Endothelial cell of umbilical vein (primary cell): ENCODE data around the gene MED7. TPM values are rescaled to one million over a fixed set of nuclear protein-coding genes. Genes with fewer than 3 reads are reported as not detected.

ENCODE experiments used
- BruUV-seq: library from RNA; stranded (reverse); fragments of 400-500 nt; replicated peaks from 2 replicates; lab custom pipeline; 2021; lab: Mats Ljungman, UMichigan
- CTCF ChIA-PET: fragments of 300-600, 350-600 bp; sonication (Branson Sonifier 250); formaldehyde crosslinking; loops from one replicate; lab custom pipeline; 2021; ENCODE audit warnings: antibody characterized with exemption, inconsistent platforms; lab: Charles Lee
- POLR2A ChIA-PET: fragments of 300-600, 350-600 bp; sonication (Branson Sonifier 250); formaldehyde crosslinking; loops from one replicate; lab custom pipeline; 2021; ENCODE audit warnings: antibody characterized with exemption, inconsistent platforms; lab: Charles Lee
- DNase-seq: peaks from one replicate; pipeline ENCODE4 v3.0.0-alpha.2; 2011; ENCODE audit warnings: low read depth, low spot score
- FAIRE-seq: peaks from 2 replicates; lab custom pipeline; 2011; peaks lifted over from hg19 to GRCh38; lab: Jason Lieb, UNC
- H2AFZ ChIP-seq: 2 replicates; pipeline ENCODE4 v1.6.0; 2012; ENCODE audit warnings: low read depth, low read length, control low read depth, inconsistent platforms
- H3K27ac ChIP-seq: 2 replicates; pipeline ENCODE4 v1.5.1; 2011; ENCODE audit warnings: low read depth, mild to moderate bottlenecking, control low read depth, low read length, moderate library complexity; ENCODE audit not compliant: insufficient read depth
- H3K27me3 ChIP-seq, 2 experiments: 2 replicates each; pipeline versions ENCODE4 v1.6.0 to v1.6.1; 2011; ENCODE audit warnings: low read length in 2 of 2, mixed read lengths in 1 of 2; ENCODE audit not compliant: control insufficient read depth in 2 of 2, insufficient read depth in 2 of 2
- H3K36me3 ChIP-seq, 2 experiments: 2 replicates in 1 of 2; 3 replicates in 1 of 2; pipeline ENCODE4 v1.5.1; 2011; ENCODE audit warnings: low read length in 2 of 2, mild to moderate bottlenecking in 1 of 2, moderate library complexity in 1 of 2; ENCODE audit not compliant: control insufficient read depth in 2 of 2, insufficient read depth in 2 of 2; ENCODE audit errors: extremely low read depth in 1 of 2
- H3K4me1 ChIP-seq: 3 replicates; pipeline ENCODE4 v1.5.1; 2011; ENCODE audit warnings: mild to moderate bottlenecking, low read length; ENCODE audit not compliant: control insufficient read depth, insufficient read depth; ENCODE audit errors: extremely low read depth
- H3K4me2 ChIP-seq: 2 replicates; pipeline ENCODE4 v1.6.1; 2011; ENCODE audit warnings: low read length, control low read depth, mixed read lengths; ENCODE audit not compliant: insufficient read depth
- H3K4me3 ChIP-seq, 3 experiments: fragments of 200-600 bp in 1 of 3; sonication (generic), shearing (Covaris generic) in 1 of 3; replicated peaks in 1 of 3; 2 replicates each; pipeline ENCODE4 v1.5.1; 2011 to 2016; ENCODE audit warnings: control low read depth in 3 of 3, low read length in 3 of 3, mild to moderate bottlenecking in 2 of 3, inconsistent platforms in 1 of 3, low read depth in 1 of 3, moderate library complexity in 1 of 3; ENCODE audit not compliant: insufficient read depth in 1 of 3
- H3K79me2 ChIP-seq: 2 replicates; pipeline ENCODE4 v1.6.0; 2012; ENCODE audit warnings: low read length, inconsistent platforms; ENCODE audit not compliant: control insufficient read depth, insufficient read depth
- H3K9ac ChIP-seq: replicated peaks from 2 replicates; pipeline ENCODE3; 2011; ENCODE audit warnings: low read length, control low read depth; ENCODE audit not compliant: insufficient read depth; ENCODE audit errors: extremely low read depth
- H3K9me1 ChIP-seq: replicated peaks from 3 replicates; pipeline ENCODE4 v1.6.0; 2011; ENCODE audit warnings: mild to moderate bottlenecking, low read length; ENCODE audit not compliant: control insufficient read depth, insufficient read depth; ENCODE audit errors: extremely low read depth
- H3K9me3 ChIP-seq: replicated peaks from 2 replicates; pipeline ENCODE4 v1.5.1; 2012; ENCODE audit warnings: low read length, inconsistent platforms; ENCODE audit not compliant: control insufficient read depth, insufficient read depth
- H4K20me1 ChIP-seq: replicated peaks from 2 replicates; pipeline ENCODE3; 2011; ENCODE audit warnings: mild to moderate bottlenecking, low read length; ENCODE audit not compliant: control insufficient read depth, insufficient read depth; ENCODE audit errors: extremely low read depth
- CTCF ChIP-seq, 2 donors: IDR thresholded peaks; 1 replicate in 1 of 2; 2 replicates in 1 of 2; pipeline ENCODE4 v1.5.1; 2011; ENCODE audit warnings: low read length in 2 of 2, mild to moderate bottlenecking in 2 of 2, moderate library complexity in 2 of 2, control low read depth in 1 of 2, inconsistent platforms in 1 of 2, low read depth in 1 of 2; ENCODE audit not compliant: insufficient read depth in 1 of 2; ENCODE audit errors: extremely low read depth in 1 of 2
- EZH2 ChIP-seq: IDR thresholded peaks from 2 replicates; pipeline ENCODE4 v1.6.1; 2012; ENCODE audit warnings: borderline replicate concordance, low read depth, mild to moderate bottlenecking, moderate library complexity, low read length, inconsistent platforms; ENCODE audit not compliant: severe bottlenecking
- FOS ChIP-seq: IDR thresholded peaks from 2 replicates; pipeline ENCODE4 v1.6.1; 2011; ENCODE audit warnings: mild to moderate bottlenecking, low read length, moderate library complexity, borderline replicate concordance; ENCODE audit not compliant: insufficient read depth
- GATA2 ChIP-seq: IDR thresholded peaks from 2 replicates; pipeline ENCODE4 v1.7.0; 2011; ENCODE audit warnings: low read depth, mild to moderate bottlenecking, moderate library complexity, mixed read lengths, low read length; ENCODE audit not compliant: insufficient read length, insufficient read depth
- JUN ChIP-seq: IDR thresholded peaks from 2 replicates; pipeline ENCODE4 v1.6.1; 2011; ENCODE audit warnings: borderline replicate concordance, low read depth; ENCODE audit not compliant: insufficient read length, insufficient read depth
- MYC ChIP-seq: IDR thresholded peaks from one replicate; pipeline ENCODE4 v1.6.1; 2011; ENCODE audit warnings: mild to moderate bottlenecking, low read depth, low read length
- POLR2A ChIP-seq: IDR thresholded peaks from 2 replicates; pipeline ENCODE4 v1.6.1; 2012; ENCODE audit warnings: low read depth, mild to moderate bottlenecking, control low read depth, low read length
- POLR2AphosphoS5 ChIP-seq: IDR thresholded peaks from 2 replicates; pipeline ENCODE4 v1.6.1; 2012; ENCODE audit warnings: low read depth, mild to moderate bottlenecking, control low read depth, low read length, moderate library complexity; ENCODE audit not compliant: insufficient read depth
- dilution Hi-C: fragments of 300-500 bp; cut with MboI; formaldehyde crosslinking; loops from one replicate; pipeline ENCODE4 v1.15.0; 2019; ENCODE audit warnings: low sequenced_read_pairs; ENCODE audit not compliant: extremely low pct_ligation_motif_present
- intact Hi-C: fragments of 100-400 bp; cut with micrococcal nuclease; formaldehyde crosslinking; loops from one replicate; pipeline ENCODE4 v1.10.0; 2022
- polyA plus RNA-seq, 4 experiments: library from polyadenylated mRNA; depleted of rRNA in 3 of 4; stranded (reverse) in 3 of 4; unstranded in 1 of 4; fragments of >200 nt; gene quantifications; 2 replicates each; pipeline versions ENCODE4 v1.2.1 to v1.2.3, GENCODE V29; 2011 to 2012; ENCODE audit warnings: missing spikeins in 1 of 4
- total RNA-seq: library from RNA; stranded (reverse); gene quantifications from 2 replicates; pipeline ENCODE4 v1.2.3, GENCODE V29; 2021
- TF ChIP-seq, protein P1 (sequence below): IDR thresholded peaks from 2 replicates; pipeline ENCODE4 v1.6.1; 2011; ENCODE audit not compliant: insufficient read depth, insufficient read length

The MED7 gene
- total and polyA plus RNA-seq, 2 donors (not counting 3 experiments of a cell fraction or from before 2014, with no cell fraction given), result 4.3 to 9.2 TPM

GRCh38 chr5:157180374-157181264 lies 38.0 kb upstream of the MED7 start, which contains the start of gene ITK:
ITK (plus strand) TSS chr5:157180840; CDS start chr5:157180978, 138 bp downstream.
- DNase-seq (no peak), FAIRE-seq (no peak)
- H3K4me3 ChIP-seq, result no peak within 1 kb of the TSS
- H4K20me1 ChIP-seq, result no peaks in the 10 kb centered on the region
- H3K4me1 ChIP-seq, result no peaks in the 10 kb centered on the region
- H3K9me3 ChIP-seq, result no peaks in the 10 kb centered on the region
- no peak for TF ChIP-seq POLR2A
- TF ChIP-seq MYC, result no peak
- no peak for TF ChIP-seq GATA2
- TF ChIP-seq, protein P1, sequence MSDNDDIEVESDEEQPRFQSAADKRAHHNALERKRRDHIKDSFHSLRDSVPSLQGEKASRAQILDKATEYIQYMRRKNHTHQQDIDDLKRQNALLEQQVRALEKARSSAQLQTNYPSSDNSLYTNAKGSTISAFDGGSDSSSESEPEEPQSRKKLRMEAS, result no peak
- no peak for TF ChIP-seq FOS
- TF ChIP-seq CTCF (IDR thresholded peaks at IDR 0.05; ENCODE audit: extremely low read depth in 1 of 2, insufficient read depth in 1 of 2, low read depth in 1 of 2, low read length in 2 of 2), result no peak
- no peak for TF ChIP-seq POLR2AphosphoS5
- no peak for TF ChIP-seq JUN
- TF ChIP-seq EZH2, result no peak
- no peaks in the 10 kb centered on the region for H3K27me3 ChIP-seq
- H3K36me3 ChIP-seq, result no peaks in the 10 kb centered on the region
- no peaks in the 10 kb centered on the region for H3K79me2 ChIP-seq
- ChIA-PET POLR2A (no interaction called here), CTCF (no interaction called here)
- H3K9me1 ChIP-seq, result no peaks in the 10 kb centered on the region
- no peak within 1 kb of the TSS for H3K9ac ChIP-seq
- BruUV-seq, result no TSS peak
- intact Hi-C loops, result no loop called here
- H3K27ac ChIP-seq, result no peak within 1 kb of the TSS
- H2AFZ ChIP-seq, result no peak within 1 kb of the TSS
- no peak within 1 kb of the TSS for H3K4me2 ChIP-seq
- dilution Hi-C loops, result no loop called here
